HepG2 (cell line): ENCODE measurements around the gene MTSS2. TPM values are rescaled to one million over a fixed set of nuclear protein-coding genes. Genes with fewer than 3 reads are reported as not detected.

Experiments
- FOXA3 ChIP-seq: IDR thresholded peaks from 2 replicates; pipeline ENCODE4 v1.6.1; 2016; ENCODE audit warnings: missing genetic modification reagents, missing compliant biosample characterization
- NR2F6 ChIP-seq, 2 experiments: IDR thresholded peaks; 2 replicates each; pipeline ENCODE4 v1.6.1; 2016; ENCODE audit warnings: antibody characterized with exemption in 1 of 2, mild to moderate bottlenecking in 1 of 2
- RAD21 ChIP-seq: fragments of 450-650 bp; formaldehyde crosslinking; IDR thresholded peaks from 2 replicates; pipeline ENCODE4 v1.5.0; 2020; ENCODE audit warnings: mild to moderate bottlenecking
- ZNF292 ChIP-seq: sonication (generic); formaldehyde crosslinking; IDR thresholded peaks from 2 replicates; pipeline ENCODE4 v1.8.1; 2022; ENCODE audit warnings: mild to moderate bottlenecking, low read depth, missing genetic modification reagents, borderline replicate concordance
- polyA plus RNA-seq, 8 experiments: library from polyadenylated mRNA; depleted of rRNA in 3 of 8; stranded (reverse) in 7 of 8; unstranded in 1 of 8; fragments of >200 nt; fragmentation: Illumina TruSeq in 4 of 8; extraction: Trizol in 4 of 8; gene quantifications; 2 replicates each; pipeline versions ENCODE4 v1.2.1 to v1.2.3, GENCODE V29; 2011 to 2016; ENCODE audit warnings: low read depth in 4 of 8, missing spikeins in 1 of 8, mixed read lengths in 1 of 8; ENCODE audit not compliant: insufficient read depth in 1 of 8
- total RNA-seq, 5 experiments: library from RNA; depleted of rRNA; stranded (reverse); fragments of >200 nt; fragmentation: Illumina TruSeq; extraction: Trizol; gene quantifications; 2 replicates each; pipeline ENCODE4 v1.2.3, GENCODE V29; 2016; ENCODE audit warnings: low read depth in 1 of 5
- TF ChIP-seq, protein P1 (sequence below): sonication (generic); formaldehyde crosslinking; IDR thresholded peaks from 2 replicates; pipeline ENCODE4 v1.5.0; 2020; ENCODE audit warnings: missing genetic modification reagents
- TF ChIP-seq, protein P2 (sequence below): sonication (generic); formaldehyde crosslinking; IDR thresholded peaks from 2 replicates; pipeline ENCODE4 v1.8.0; 2022; ENCODE audit warnings: mild to moderate bottlenecking, missing genetic modification reagents; ENCODE audit not compliant: insufficient replicate concordance
- TF ChIP-seq, protein P3 (sequence below): sonication (generic); formaldehyde crosslinking; IDR thresholded peaks from 2 replicates; pipeline ENCODE4 v1.5.0; 2020; ENCODE audit warnings: missing genetic modification reagents, mild to moderate bottlenecking, borderline replicate concordance
- TF ChIP-seq, protein P4 (sequence below): sonication (generic); formaldehyde crosslinking; conservative IDR thresholded peaks from 2 replicates; pipeline ENCODE4 v1.4.0; 2020; ENCODE audit warnings: mild to moderate bottlenecking, missing genetic modification reagents, moderate library complexity
- TF ChIP-seq, protein P5 (sequence below): sonication (generic); formaldehyde crosslinking; IDR thresholded peaks from 2 replicates; pipeline ENCODE4 v1.4.0; 2020; ENCODE audit warnings: missing genetic modification reagents, borderline replicate concordance
- TF ChIP-seq, protein P6 (sequence below): sonication (generic); formaldehyde crosslinking; IDR thresholded peaks from 2 replicates; pipeline ENCODE4 v1.4.0; 2020; ENCODE audit warnings: missing genetic modification reagents
- TF ChIP-seq, protein P7 (sequence below): sonication (generic); formaldehyde crosslinking; IDR thresholded peaks from 2 replicates; pipeline ENCODE4 v1.4.0; 2020; ENCODE audit warnings: missing genetic modification reagents

Gene MTSS2
- total and polyA plus RNA-seq, 2 of the 13 experiments (the other 11 are each of a cell fraction or from before 2014, with no cell fraction given) = 132 to 242 TPM

DNA sequence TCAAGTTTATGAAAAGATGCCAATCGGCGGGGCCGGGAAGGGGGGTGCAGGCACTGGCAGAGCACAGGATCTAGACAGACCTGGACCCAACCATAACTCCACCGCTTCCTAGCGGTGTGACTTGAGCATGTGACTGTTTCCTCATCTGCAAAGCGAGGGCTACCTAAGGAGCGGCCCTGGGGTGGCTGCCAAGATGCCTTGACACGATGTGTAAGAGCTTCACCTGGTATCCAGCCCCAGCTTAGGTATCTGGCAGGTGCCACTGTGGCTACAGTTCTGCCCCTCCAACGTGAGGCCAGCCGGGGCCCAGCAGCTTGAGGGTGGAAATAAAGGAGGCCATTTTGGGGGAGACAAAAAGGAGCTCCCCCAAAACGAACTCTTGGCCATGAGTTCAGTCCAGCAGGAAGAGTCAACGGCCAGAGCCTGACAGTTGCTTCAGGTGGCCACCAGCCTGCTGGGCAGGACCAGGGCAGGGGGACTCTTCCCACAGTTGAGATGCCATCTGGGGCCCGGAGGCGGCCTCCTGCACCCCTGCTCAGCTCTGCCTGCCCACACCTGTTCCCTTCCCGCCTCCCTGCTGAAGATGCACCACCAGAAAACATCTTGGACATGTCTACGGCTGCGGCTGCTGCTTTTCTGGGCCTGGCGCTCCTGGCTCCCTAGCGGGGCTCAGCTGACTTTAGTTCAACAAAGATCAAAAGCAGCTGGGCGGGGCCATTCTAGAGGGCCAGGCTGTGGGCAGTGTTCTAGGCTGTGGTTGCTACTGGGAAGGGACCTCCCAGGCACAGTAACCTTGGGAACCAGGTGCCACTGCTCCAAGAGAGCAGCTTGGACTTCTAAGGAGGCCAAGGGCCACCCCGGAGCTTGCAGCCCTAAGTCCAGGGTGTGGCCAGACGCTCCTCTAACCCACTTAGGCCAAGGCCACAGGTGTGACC, 3.4 kb upstream of the MTSS2 start (continued):
- TF ChIP-seq, protein P1, sequence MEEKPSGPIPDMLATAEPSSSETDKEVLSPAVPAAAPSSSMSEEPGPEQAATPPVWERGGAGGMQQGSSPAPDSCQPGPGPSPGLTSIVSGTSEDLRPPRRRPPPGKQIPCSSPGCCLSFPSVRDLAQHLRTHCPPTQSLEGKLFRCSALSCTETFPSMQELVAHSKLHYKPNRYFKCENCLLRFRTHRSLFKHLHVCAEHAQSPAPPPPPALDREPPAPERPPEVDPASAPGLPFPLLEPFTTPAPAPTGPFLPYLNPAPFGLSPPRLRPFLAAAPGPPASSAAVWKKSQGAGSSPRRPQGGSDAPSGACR (CRISPR knock-in tag) = no peak
- TF ChIP-seq, protein P2, sequence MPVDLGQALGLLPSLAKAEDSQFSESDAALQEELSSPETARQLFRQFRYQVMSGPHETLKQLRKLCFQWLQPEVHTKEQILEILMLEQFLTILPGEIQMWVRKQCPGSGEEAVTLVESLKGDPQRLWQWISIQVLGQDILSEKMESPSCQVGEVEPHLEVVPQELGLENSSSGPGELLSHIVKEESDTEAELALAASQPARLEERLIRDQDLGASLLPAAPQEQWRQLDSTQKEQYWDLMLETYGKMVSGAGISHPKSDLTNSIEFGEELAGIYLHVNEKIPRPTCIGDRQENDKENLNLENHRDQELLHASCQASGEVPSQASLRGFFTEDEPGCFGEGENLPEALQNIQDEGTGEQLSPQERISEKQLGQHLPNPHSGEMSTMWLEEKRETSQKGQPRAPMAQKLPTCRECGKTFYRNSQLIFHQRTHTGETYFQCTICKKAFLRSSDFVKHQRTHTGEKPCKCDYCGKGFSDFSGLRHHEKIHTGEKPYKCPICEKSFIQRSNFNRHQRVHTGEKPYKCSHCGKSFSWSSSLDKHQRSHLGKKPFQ (CRISPR knock-in tag) = no peak
- TF ChIP-seq, protein P3, sequence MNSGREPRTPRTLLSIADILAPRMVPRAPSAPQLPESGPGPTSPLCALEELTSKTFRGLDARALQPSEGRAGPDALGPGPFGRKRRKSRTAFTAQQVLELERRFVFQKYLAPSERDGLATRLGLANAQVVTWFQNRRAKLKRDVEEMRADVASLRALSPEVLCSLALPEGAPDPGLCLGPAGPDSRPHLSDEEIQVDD (CRISPR knock-in tag) = no peak
- TF ChIP-seq, protein P4, sequence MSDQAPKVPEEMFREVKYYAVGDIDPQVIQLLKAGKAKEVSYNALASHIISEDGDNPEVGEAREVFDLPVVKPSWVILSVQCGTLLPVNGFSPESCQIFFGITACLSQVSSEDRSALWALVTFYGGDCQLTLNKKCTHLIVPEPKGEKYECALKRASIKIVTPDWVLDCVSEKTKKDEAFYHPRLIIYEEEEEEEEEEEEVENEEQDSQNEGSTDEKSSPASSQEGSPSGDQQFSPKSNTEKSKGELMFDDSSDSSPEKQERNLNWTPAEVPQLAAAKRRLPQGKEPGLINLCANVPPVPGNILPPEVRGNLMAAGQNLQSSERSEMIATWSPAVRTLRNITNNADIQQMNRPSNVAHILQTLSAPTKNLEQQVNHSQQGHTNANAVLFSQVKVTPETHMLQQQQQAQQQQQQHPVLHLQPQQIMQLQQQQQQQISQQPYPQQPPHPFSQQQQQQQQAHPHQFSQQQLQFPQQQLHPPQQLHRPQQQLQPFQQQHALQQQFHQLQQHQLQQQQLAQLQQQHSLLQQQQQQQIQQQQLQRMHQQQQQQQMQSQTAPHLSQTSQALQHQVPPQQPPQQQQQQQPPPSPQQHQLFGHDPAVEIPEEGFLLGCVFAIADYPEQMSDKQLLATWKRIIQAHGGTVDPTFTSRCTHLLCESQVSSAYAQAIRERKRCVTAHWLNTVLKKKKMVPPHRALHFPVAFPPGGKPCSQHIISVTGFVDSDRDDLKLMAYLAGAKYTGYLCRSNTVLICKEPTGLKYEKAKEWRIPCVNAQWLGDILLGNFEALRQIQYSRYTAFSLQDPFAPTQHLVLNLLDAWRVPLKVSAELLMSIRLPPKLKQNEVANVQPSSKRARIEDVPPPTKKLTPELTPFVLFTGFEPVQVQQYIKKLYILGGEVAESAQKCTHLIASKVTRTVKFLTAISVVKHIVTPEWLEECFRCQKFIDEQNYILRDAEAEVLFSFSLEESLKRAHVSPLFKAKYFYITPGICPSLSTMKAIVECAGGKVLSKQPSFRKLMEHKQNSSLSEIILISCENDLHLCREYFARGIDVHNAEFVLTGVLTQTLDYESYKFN = peak; percentile 72
- TF ChIP-seq, protein P5, sequence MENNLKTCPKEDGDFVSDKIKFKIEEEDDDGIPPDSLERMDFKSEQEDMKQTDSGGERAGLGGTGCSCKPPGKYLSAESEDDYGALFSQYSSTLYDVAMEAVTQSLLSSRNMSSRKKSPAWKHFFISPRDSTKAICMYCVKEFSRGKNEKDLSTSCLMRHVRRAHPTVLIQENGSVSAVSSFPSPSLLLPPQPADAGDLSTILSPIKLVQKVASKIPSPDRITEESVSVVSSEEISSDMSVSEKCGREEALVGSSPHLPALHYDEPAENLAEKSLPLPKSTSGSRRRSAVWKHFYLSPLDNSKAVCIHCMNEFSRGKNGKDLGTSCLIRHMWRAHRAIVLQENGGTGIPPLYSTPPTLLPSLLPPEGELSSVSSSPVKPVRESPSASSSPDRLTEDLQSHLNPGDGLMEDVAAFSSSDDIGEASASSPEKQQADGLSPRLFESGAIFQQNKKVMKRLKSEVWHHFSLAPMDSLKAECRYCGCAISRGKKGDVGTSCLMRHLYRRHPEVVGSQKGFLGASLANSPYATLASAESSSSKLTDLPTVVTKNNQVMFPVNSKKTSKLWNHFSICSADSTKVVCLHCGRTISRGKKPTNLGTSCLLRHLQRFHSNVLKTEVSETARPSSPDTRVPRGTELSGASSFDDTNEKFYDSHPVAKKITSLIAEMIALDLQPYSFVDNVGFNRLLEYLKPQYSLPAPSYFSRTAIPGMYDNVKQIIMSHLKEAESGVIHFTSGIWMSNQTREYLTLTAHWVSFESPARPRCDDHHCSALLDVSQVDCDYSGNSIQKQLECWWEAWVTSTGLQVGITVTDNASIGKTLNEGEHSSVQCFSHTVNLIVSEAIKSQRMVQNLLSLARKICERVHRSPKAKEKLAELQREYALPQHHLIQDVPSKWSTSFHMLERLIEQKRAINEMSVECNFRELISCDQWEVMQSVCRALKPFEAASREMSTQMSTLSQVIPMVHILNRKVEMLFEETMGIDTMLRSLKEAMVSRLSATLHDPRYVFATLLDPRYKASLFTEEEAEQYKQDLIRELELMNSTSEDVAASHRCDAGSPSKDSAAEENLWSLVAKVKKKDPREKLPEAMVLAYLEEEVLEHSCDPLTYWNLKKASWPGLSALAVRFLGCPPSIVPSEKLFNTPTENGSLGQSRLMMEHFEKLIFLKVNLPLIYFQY (CRISPR knock-in tag) = 0 out of 2 replicates have a peak, but pooled peaks have one; percentile 73
- TF ChIP-seq, protein P6, sequence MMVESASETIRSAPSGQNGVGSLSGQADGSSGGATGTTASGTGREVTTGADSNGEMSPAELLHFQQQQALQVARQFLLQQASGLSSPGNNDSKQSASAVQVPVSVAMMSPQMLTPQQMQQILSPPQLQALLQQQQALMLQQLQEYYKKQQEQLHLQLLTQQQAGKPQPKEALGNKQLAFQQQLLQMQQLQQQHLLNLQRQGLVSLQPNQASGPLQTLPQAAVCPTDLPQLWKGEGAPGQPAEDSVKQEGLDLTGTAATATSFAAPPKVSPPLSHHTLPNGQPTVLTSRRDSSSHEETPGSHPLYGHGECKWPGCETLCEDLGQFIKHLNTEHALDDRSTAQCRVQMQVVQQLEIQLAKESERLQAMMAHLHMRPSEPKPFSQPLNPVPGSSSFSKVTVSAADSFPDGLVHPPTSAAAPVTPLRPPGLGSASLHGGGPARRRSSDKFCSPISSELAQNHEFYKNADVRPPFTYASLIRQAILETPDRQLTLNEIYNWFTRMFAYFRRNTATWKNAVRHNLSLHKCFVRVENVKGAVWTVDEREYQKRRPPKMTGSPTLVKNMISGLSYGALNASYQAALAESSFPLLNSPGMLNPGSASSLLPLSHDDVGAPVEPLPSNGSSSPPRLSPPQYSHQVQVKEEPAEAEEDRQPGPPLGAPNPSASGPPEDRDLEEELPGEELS (CRISPR knock-in tag) = peak; percentile 74
- TF ChIP-seq NR2F6 (IDR thresholded peaks at IDR 0.05) (peak; percentile 53; the same call in 1 of the 2 replicates), NR2F6 (CRISPR knock-in tag; IDR thresholded peaks at IDR 0.05) (peak; percentile 74), FOXA3 (CRISPR knock-in tag) (peak; percentile 74), RAD21 (CRISPR knock-in tag) (peak; percentile 34; the same call in 1 of the 2 replicates), ZNF292 (peak; percentile 69)
- TF ChIP-seq, protein P7, sequence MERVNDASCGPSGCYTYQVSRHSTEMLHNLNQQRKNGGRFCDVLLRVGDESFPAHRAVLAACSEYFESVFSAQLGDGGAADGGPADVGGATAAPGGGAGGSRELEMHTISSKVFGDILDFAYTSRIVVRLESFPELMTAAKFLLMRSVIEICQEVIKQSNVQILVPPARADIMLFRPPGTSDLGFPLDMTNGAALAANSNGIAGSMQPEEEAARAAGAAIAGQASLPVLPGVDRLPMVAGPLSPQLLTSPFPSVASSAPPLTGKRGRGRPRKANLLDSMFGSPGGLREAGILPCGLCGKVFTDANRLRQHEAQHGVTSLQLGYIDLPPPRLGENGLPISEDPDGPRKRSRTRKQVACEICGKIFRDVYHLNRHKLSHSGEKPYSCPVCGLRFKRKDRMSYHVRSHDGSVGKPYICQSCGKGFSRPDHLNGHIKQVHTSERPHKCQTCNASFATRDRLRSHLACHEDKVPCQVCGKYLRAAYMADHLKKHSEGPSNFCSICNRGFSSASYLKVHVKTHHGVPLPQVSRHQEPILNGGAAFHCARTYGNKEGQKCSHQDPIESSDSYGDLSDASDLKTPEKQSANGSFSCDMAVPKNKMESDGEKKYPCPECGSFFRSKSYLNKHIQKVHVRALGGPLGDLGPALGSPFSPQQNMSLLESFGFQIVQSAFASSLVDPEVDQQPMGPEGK (CRISPR knock-in tag) = peak; percentile 68
